ENCODE results near the gene LAP3. TPM values are rescaled to one million over a fixed set of nuclear protein-coding genes. Genes with fewer than 3 reads are reported as not detected.

Gene LAP3
- total and polyA plus RNA-seq, 4 donors, result 57.5 to 178 (median 110) TPM

- Histone ChIP-seq H3K27me3 (ENCODE audit: control insufficient read depth in 4 of 4, insufficient read depth in 4 of 4, low read length in 3 of 4) (no peaks in the 10 kb centered on the region), H3K4me3 (ENCODE audit: low read depth in 1 of 3, low read length in 3 of 3) (peak overlapping the region; percentile 84 to 96 (median 85)), H3K4me1 (ENCODE audit: control insufficient read depth in 4 of 4, insufficient read depth in 4 of 4, low read length in 3 of 4) (peaks cover 2 to 46% (median 26%) of the 10 kb centered on the region in 4 donors), H3K27ac (ENCODE audit: low read depth in 1 of 2, low read length in 2 of 2) (peak overlapping the region; percentile 85 to 95), H3K9me3 (ENCODE audit: control insufficient read depth in 4 of 4, low read length in 3 of 4) (no peaks in the 10 kb centered on the region), H3K9ac (ENCODE audit: low read depth in 1 of 2, low read length in 2 of 2) (peak overlapping the region; percentile 87 to 95), H3K36me3 (ENCODE audit: control insufficient read depth in 4 of 4, insufficient read depth in 3 of 4, low read depth in 1 of 4, low read length in 3 of 4) (peaks cover 0 to 18% (median 14%) of the 10 kb centered on the region in 4 donors)
- TF ChIP-seq NR2F2 (IDR thresholded peaks at IDR 0.05) (peak; percentile 81), JUND (IDR thresholded peaks at IDR 0.05) (no peak), REST (IDR thresholded peaks at IDR 0.05) (no peak), CTCF (IDR thresholded peaks at IDR 0.05; ENCODE audit: low read depth, low read length, missing input control) (peak; percentile 4), RAD21 (IDR thresholded peaks at IDR 0.05) (no peak), HNF4A (conservative IDR thresholded peaks at IDR 0.05) (no peak), RXRA (IDR thresholded peaks at IDR 0.05) (no peak), YY1 (IDR thresholded peaks at IDR 0.05) (peak; percentile 22), MAX (IDR thresholded peaks at IDR 0.05) (no peak), HNF4G (IDR thresholded peaks at IDR 0.05) (no peak), SP1 (IDR thresholded peaks at IDR 0.05) (no peak), TAF1 (conservative IDR thresholded peaks at IDR 0.05) (no peak), ZBTB33 (IDR thresholded peaks at IDR 0.05) (no peak), FOXA2 (IDR thresholded peaks at IDR 0.05) (no peak)
- 3% methylated on average over 33 of the region's 33 CpGs for WGBS
- DNase-seq (ENCODE audit: low spot score), result peak; percentile 43
Measured at GRCh38 chr4:17577665-17578481, 875 bp downstream of the LAP3 start.

GRCh38 chr4:17578482-17578891 is 1.5 kb downstream of the LAP3 start:
- TF ChIP-seq HNF4A (conservative IDR thresholded peaks at IDR 0.05) (no peak), RXRA (IDR thresholded peaks at IDR 0.05) (no peak)
- Histone ChIP-seq H3K27ac (ENCODE audit: low read depth in 1 of 2, low read length in 2 of 2) (peak overlapping the region; percentile 85 to 95), H3K36me3 (ENCODE audit: control insufficient read depth in 4 of 4, insufficient read depth in 3 of 4, low read depth in 1 of 4, low read length in 3 of 4) (peaks cover 0 to 24% (median 20%) of the 10 kb centered on the region in 4 donors), H3K9ac (ENCODE audit: low read depth in 1 of 2, low read length in 2 of 2) (peak overlapping the region; percentile 87 to 95), H3K4me1 (ENCODE audit: control insufficient read depth in 4 of 4, insufficient read depth in 4 of 4, low read length in 3 of 4) (peaks cover 2 to 46% (median 26%) of the 10 kb centered on the region in 4 donors), H3K9me3 (ENCODE audit: control insufficient read depth in 4 of 4, low read length in 3 of 4) (no peaks in the 10 kb centered on the region), H3K4me3 (ENCODE audit: low read depth in 1 of 3, low read length in 3 of 3) (peak overlapping the region; percentile 84 to 96 (median 85)), H3K27me3 (ENCODE audit: control insufficient read depth in 4 of 4, insufficient read depth in 4 of 4, low read length in 3 of 4) (no peaks in the 10 kb centered on the region)
- DNase-seq (ENCODE audit: low spot score), result no peak
- 21% methylated on average over 6 of the region's 6 CpGs for WGBS
